MM.1S (cell line): Measurements from ENCODE around the gene NELFA.
"Not testable (repeated sequence)": the region's sequence is repeated elsewhere in the genome, so short reads cannot be mapped to it uniquely, and the experiment has no call there.

ENCODE experiments used
- DNase-seq: peaks from one replicate; pipeline ENCODE4 v3.0.0-alpha.2; 2015
- H2AFZ ChIP-seq: fragments of 300-600 bp; sonication (generic); 2 replicates; pipeline ENCODE4 v1.6.0; 2016; ENCODE audit warnings: antibody characterized with exemption, low read length
- H3F3A ChIP-seq: fragments of 300-600 bp; sonication (generic); 2 replicates; pipeline ENCODE4 v1.6.1; 2016; ENCODE audit warnings: mild to moderate bottlenecking, antibody characterized with exemption, low read length, moderate library complexity, mixed read lengths; ENCODE audit not compliant: insufficient read depth
- H3K27ac ChIP-seq: fragments of 300-600 bp; sonication (generic); 2 replicates; pipeline ENCODE4 v1.5.1; 2016; ENCODE audit warnings: mild to moderate bottlenecking, low read length
- H3K27me3 ChIP-seq: fragments of 300-600 bp; sonication (generic); replicated peaks from 2 replicates; pipeline ENCODE4 v1.6.0; 2016; ENCODE audit warnings: low read length; ENCODE audit not compliant: insufficient read depth
- H3K36me3 ChIP-seq: fragments of 300-600 bp; sonication (generic); replicated peaks from 2 replicates; pipeline ENCODE4 v1.6.1; 2016; ENCODE audit warnings: mild to moderate bottlenecking, low read length, mixed read lengths; ENCODE audit not compliant: insufficient read depth
- H3K4me1 ChIP-seq: fragments of 300-600 bp; sonication (generic); 2 replicates; pipeline ENCODE4 v1.6.1; 2016; ENCODE audit warnings: low read length, mixed read lengths
- H3K4me2 ChIP-seq: fragments of 300-600 bp; sonication (generic); 2 replicates; pipeline ENCODE4 v1.6.0; 2016; ENCODE audit warnings: low read depth, low read length
- H3K4me3 ChIP-seq: fragments of 300-600 bp; sonication (generic); 2 replicates; pipeline ENCODE4 v1.5.1; 2016; ENCODE audit warnings: low read length, mixed read lengths
- H3K79me2 ChIP-seq: fragments of 300-600 bp; sonication (generic); 2 replicates; pipeline ENCODE4 v1.6.1; 2016; ENCODE audit warnings: mixed run types, low read length, mixed read lengths
- H3K9ac ChIP-seq: fragments of 300-600 bp; sonication (generic); 2 replicates; pipeline ENCODE4 v1.6.1; 2016; ENCODE audit warnings: low read length, mixed read lengths
- H3K9me2 ChIP-seq: fragments of 300-600 bp; sonication (generic); replicated peaks from 2 replicates; pipeline ENCODE4 v1.6.1; 2016; ENCODE audit warnings: mild to moderate bottlenecking, low read length, mixed read lengths; ENCODE audit not compliant: insufficient read depth
- H3K9me3 ChIP-seq: fragments of 300-600 bp; sonication (generic); replicated peaks from 2 replicates; pipeline ENCODE4 v1.6.1; 2016; ENCODE audit warnings: mild to moderate bottlenecking, low read length, mixed read lengths; ENCODE audit not compliant: insufficient read depth
- H4K20me1 ChIP-seq: fragments of 300-600 bp; sonication (generic); 2 replicates; pipeline ENCODE4 v1.6.1; 2016; ENCODE audit warnings: mild to moderate bottlenecking, low read length, moderate library complexity, mixed read lengths; ENCODE audit not compliant: insufficient read depth
- EZH2 ChIP-seq: fragments of 300-600 bp; sonication (generic); optimal IDR thresholded peaks from 2 replicates; pipeline ENCODE3; 2017; ENCODE audit warnings: low read depth, mild to moderate bottlenecking, antibody characterized with exemption, low read length, mixed read lengths
- EZH2phosphoT487 ChIP-seq: fragments of 300-600 bp; sonication (generic); IDR thresholded peaks from 2 replicates; pipeline ENCODE4 v1.6.1; 2018; ENCODE audit warnings: antibody characterized with exemption, low read length
- TF ChIP-seq, protein P1 (sequence below): fragments of 300-600 bp; sonication (generic); IDR thresholded peaks from 2 replicates; pipeline ENCODE4 v1.5.1; 2016; ENCODE audit warnings: antibody characterized with exemption, low read length, mixed read lengths

NELFA gene

DNA sequence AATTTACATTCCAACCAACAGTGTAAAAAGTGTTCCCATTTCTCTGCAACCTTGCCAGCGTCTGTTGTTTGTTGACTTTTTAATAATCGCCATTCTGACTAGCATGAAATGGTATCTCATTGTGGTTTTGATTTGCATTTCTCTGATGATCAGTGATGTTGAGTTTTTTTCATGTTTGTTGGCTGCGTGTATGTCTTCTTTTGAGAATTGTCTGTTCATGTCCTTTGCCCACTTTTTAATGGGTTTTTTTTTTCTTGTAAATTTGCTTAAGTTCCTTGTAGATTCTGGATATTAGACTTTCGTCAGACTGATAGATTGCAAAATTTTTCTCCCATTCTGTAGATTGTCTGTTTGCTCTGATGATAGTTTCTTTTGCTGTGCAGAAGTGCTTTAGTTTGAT lies 18.3 kb upstream of the NELFA start:
- not testable (repeated sequence) for H3K79me2 ChIP-seq, H3K27me3 ChIP-seq, H2AFZ ChIP-seq, H3F3A ChIP-seq, H3K9me3 ChIP-seq, DNase-seq, H3K27ac ChIP-seq, H3K9me2 ChIP-seq, H4K20me1 ChIP-seq, H3K4me2 ChIP-seq, H3K4me1 ChIP-seq, H3K36me3 ChIP-seq, H3K4me3 ChIP-seq, H3K9ac ChIP-seq

- H4K20me1 ChIP-seq: no peaks in the 10 kb centered on the region
- no peaks in the 10 kb centered on the region for H3K79me2 ChIP-seq
- H3K4me2 ChIP-seq: no peak overlapping the region
- TF ChIP-seq, protein P1, sequence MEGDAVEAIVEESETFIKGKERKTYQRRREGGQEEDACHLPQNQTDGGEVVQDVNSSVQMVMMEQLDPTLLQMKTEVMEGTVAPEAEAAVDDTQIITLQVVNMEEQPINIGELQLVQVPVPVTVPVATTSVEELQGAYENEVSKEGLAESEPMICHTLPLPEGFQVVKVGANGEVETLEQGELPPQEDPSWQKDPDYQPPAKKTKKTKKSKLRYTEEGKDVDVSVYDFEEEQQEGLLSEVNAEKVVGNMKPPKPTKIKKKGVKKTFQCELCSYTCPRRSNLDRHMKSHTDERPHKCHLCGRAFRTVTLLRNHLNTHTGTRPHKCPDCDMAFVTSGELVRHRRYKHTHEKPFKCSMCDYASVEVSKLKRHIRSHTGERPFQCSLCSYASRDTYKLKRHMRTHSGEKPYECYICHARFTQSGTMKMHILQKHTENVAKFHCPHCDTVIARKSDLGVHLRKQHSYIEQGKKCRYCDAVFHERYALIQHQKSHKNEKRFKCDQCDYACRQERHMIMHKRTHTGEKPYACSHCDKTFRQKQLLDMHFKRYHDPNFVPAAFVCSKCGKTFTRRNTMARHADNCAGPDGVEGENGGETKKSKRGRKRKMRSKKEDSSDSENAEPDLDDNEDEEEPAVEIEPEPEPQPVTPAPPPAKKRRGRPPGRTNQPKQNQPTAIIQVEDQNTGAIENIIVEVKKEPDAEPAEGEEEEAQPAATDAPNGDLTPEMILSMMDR: no peak
- TF ChIP-seq EZH2phosphoT487 (no peak), EZH2 (no peak)
- H3K9me3 ChIP-seq: no peaks in the 10 kb centered on the region
- H3K36me3 ChIP-seq: no peaks in the 10 kb centered on the region
- H3K4me1 ChIP-seq: no peaks in the 10 kb centered on the region
- DNase-seq: no peak
- H2AFZ ChIP-seq: no peak overlapping the region
- no peaks in the 10 kb centered on the region for H3K27me3 ChIP-seq
- H3K9ac ChIP-seq: no peak overlapping the region
- no peaks in the 10 kb centered on the region for H3F3A ChIP-seq
- no peak overlapping the region for H3K4me3 ChIP-seq
- H3K27ac ChIP-seq: no peak overlapping the region
- no peaks in the 10 kb centered on the region for H3K9me2 ChIP-seq
These were observed 17.0 kb upstream of the NELFA start for GRCh38 chr4:2025817-2026216.

- H3K9me3 ChIP-seq: no peaks in the 10 kb centered on the region
- H3K4me3 ChIP-seq: no peak overlapping the region
- no peak overlapping the region for H2AFZ ChIP-seq
- H3K9me2 ChIP-seq: no peaks in the 10 kb centered on the region
- no peaks in the 10 kb centered on the region for H3K4me1 ChIP-seq
- H3F3A ChIP-seq: no peaks in the 10 kb centered on the region
- H3K4me2 ChIP-seq: no peak overlapping the region
- no peaks in the 10 kb centered on the region for H3K36me3 ChIP-seq
- H4K20me1 ChIP-seq: no peaks in the 10 kb centered on the region
- DNase-seq: no peak
- H3K79me2 ChIP-seq: no peaks in the 10 kb centered on the region
- no peak overlapping the region for H3K9ac ChIP-seq
- no peak overlapping the region for H3K27ac ChIP-seq
- TF ChIP-seq, protein P1: no peak
- no peak for TF ChIP-seq EZH2
- no peak for TF ChIP-seq EZH2phosphoT487
- H3K27me3 ChIP-seq: no peaks in the 10 kb centered on the region
These were observed 15.9 kb upstream of the NELFA start for GRCh38 chr4:2024683-2025082.

DNA sequence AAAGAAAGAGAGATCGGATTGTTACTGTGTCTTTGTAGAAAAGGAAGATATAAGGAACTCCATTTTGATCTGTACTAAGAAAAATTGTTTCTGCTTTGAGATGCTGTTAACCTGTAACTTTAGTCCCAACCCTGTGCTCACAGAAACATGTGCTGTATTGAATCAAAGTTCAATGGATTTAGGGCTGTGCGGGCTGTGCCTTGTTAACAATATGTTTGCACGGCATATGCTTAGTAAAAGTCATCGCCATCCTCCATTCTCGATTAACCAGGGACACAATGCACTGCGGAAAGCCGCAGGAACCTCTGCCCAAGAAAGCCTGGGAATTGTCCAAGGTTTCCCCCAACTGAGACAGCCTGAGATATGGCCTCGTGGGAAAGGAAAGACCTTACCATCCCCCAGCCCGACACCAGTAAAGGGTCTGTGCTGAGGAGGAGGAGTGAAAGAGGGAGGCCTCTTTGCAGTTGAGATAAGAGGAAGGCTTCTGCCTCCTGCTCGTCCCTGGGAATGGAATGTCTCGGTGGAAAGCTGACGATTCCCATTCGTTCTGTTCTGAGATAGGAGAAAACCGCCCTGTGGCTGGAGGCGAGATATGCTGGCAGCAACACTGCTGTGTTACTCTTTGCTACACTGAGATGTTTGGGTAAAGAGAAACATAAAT lies 12.7 kb upstream of the NELFA start:
- not testable (repeated sequence) for H3K4me1 ChIP-seq, H3K27ac ChIP-seq, H3K9me2 ChIP-seq, H3K4me2 ChIP-seq, H3K36me3 ChIP-seq, H3K27me3 ChIP-seq, H3K9me3 ChIP-seq, H4K20me1 ChIP-seq, H3K4me3 ChIP-seq, DNase-seq, H3K79me2 ChIP-seq, H2AFZ ChIP-seq, H3K9ac ChIP-seq, H3F3A ChIP-seq
